Endodermal cell (in vitro differentiated cells): ENCODE measurements around the gene DIPK1B. TPM values are rescaled to one million over a fixed set of nuclear protein-coding genes. Genes with fewer than 3 reads are reported as not detected.
A peak's percentile ranks its signal among the peaks of the same experiment; 100 is the strongest.

Experiments
- DNase-seq: peaks from one replicate; pipeline ENCODE4 v3.0.0-alpha.2; 2017
- H3K27ac ChIP-seq: 2 replicates; pipeline ENCODE4 v1.5.1; 2013; ENCODE audit warnings: mild to moderate bottlenecking, low read depth, low read length, moderate library complexity
- H3K27me3 ChIP-seq: 2 replicates; pipeline ENCODE4 v1.6.1; 2013; ENCODE audit warnings: mild to moderate bottlenecking, low read length, moderate library complexity; ENCODE audit not compliant: insufficient read depth, control insufficient read depth, poor library complexity, severe bottlenecking
- H3K36me3 ChIP-seq: 2 replicates; pipeline ENCODE4 v1.7.0; 2013; ENCODE audit warnings: mild to moderate bottlenecking, low read length, moderate library complexity; ENCODE audit not compliant: control insufficient read depth, insufficient read depth
- H3K4me1 ChIP-seq: one replicate; pipeline ENCODE4 v1.7.0; 2013; ENCODE audit warnings: low read length; ENCODE audit not compliant: control insufficient read depth, insufficient read depth
- H3K4me3 ChIP-seq: 2 replicates; pipeline ENCODE4 v1.5.1; 2013; ENCODE audit warnings: mild to moderate bottlenecking, low read length, moderate library complexity
- H3K9ac ChIP-seq: 2 replicates; pipeline ENCODE4 v1.6.1; 2013; ENCODE audit warnings: mild to moderate bottlenecking, low read length, moderate library complexity; ENCODE audit not compliant: poor library complexity, severe bottlenecking; ENCODE audit errors: extremely low read depth
- H3K9me3 ChIP-seq: 2 replicates; pipeline ENCODE4 v1.6.1; 2013; ENCODE audit warnings: mild to moderate bottlenecking, low read length, moderate library complexity; ENCODE audit not compliant: control insufficient read depth
- H3K27ac Mint-ChIP-seq: 2 replicates; pipeline ENCODE4 v1.8.0; 2020; ENCODE audit warnings: mixed read lengths
- H3K27me3 Mint-ChIP-seq: 2 replicates; pipeline ENCODE4 v1.8.0; 2021; ENCODE audit warnings: mild to moderate bottlenecking, mixed read lengths; ENCODE audit not compliant: insufficient read depth
- H3K36me3 Mint-ChIP-seq: 2 replicates; pipeline ENCODE4 v1.8.0; 2020; ENCODE audit warnings: low read depth, mixed read lengths
- H3K4me1 Mint-ChIP-seq: 2 replicates; pipeline ENCODE4 v1.8.0; 2020; ENCODE audit warnings: mixed read lengths
- H3K4me3 Mint-ChIP-seq: 2 replicates; pipeline ENCODE4 v1.8.0; 2020; ENCODE audit warnings: mild to moderate bottlenecking, moderate library complexity, mixed read lengths
- H3K9me3 Mint-ChIP-seq: 2 replicates; pipeline ENCODE4 v1.8.0; 2020; ENCODE audit warnings: mild to moderate bottlenecking, mixed read lengths
- CTCF ChIP-seq: fragments of 200-600 bp; sonication (generic); conservative IDR thresholded peaks from 2 replicates; pipeline ENCODE4 v1.5.0; 2021; ENCODE audit warnings: antibody characterized with exemption, mild to moderate bottlenecking
- WGBS, 2 experiments: methylation state at CpG; one replicate each; pipeline versions ENCODE4 v1.1.5 to v1.1.7; 2013; ENCODE audit warnings: missing lambda C conversion rate in 2 of 2, mixed read lengths in 1 of 2; ENCODE audit not compliant: insufficient coverage in 1 of 2, insufficient read length in 1 of 2; 5-methylcytosine and 5-hydroxymethylcytosine counted together
- total RNA-seq, 2 donors: library from RNA; stranded (reverse); fragmentation: NEBNext Ultra II Directional in 1 of 2; extraction: Animal tissue kit (Norgen Biotek cat#: 25700) in 1 of 2; gene quantifications; 2 replicates in 1 of 2; 3 replicates in 1 of 2; pipeline ENCODE4 v1.2.1, GENCODE V29; 2021

The DIPK1B gene
- total RNA-seq, 2 donors from 2014 or later: 35.1 to 45.4 TPM

DNA sequence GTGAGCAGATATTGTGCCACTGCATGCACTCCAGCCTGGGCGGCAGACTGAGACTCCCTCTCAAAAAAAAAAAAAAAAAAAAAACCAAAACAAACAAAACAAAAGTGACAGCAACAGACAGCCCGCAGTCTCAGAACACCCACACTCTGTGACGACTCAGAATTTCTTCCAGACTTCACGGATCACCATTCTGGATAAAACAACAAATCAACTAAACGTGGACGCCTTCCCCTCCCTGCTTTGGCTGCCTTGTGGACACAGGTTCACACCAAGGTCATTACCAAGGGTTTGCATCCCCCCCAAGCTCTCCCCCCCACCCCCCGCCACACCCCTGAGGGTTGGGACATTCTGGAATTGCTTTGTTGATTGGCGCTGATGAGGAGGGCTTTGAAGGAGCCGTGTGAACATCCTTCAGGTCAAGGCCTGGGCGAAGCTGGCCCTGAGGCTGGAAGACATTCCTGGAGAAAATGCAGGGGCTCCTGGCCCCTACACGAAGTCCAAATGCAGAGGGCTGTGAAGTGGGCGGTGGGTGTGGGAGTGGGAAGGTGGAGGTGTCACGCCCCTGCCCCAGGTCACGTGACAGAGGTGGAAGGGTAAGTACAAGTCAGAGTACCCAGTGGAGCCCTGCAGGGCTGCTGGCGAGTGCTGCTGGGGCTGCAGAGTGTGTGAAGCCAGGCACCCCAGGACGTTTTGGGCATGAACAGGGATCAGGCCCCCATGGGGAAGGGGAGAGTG lies 20.2 kb downstream of the DIPK1B start:
- 84 to 95% methylated on average over 7 to 16 of the region's 16 CpGs for WGBS, 2 experiments
- Histone ChIP-seq H3K4me1 (peaks cover 3% of the 10 kb centered on the region), H3K27me3 (no peaks in the 10 kb centered on the region), H3K27ac (no peak overlapping the region), H3K36me3 (no peaks in the 10 kb centered on the region), H3K9ac (no peak overlapping the region), H3K4me3 (no peak overlapping the region), H3K9me3 (no peaks in the 10 kb centered on the region)
- TF ChIP-seq CTCF: no peak
- DNase-seq: peak; percentile 57
- Mint-ChIP-seq H3K9me3 (no peaks in the 10 kb centered on the region), H3K4me1 (peaks cover 4% of the 10 kb centered on the region), H3K4me3 (no peak overlapping the region), H3K27ac (no peak overlapping the region), H3K27me3 (peaks cover 6% of the 10 kb centered on the region), H3K36me3 (peaks cover 5% of the 10 kb centered on the region)

GRCh38 chr9:136733611-136734010 lies 21.2 kb downstream of the DIPK1B start:
- Mint-ChIP-seq H3K27ac (no peak overlapping the region), H3K36me3 (peaks cover 5% of the 10 kb centered on the region), H3K4me1 (peaks cover 4% of the 10 kb centered on the region), H3K9me3 (peaks cover under 1% of the 10 kb centered on the region), H3K27me3 (peaks cover 10% of the 10 kb centered on the region), H3K4me3 (no peak overlapping the region)
- WGBS, 2 experiments: 93 to 94% methylated on average over 11 to 12 of the region's 12 CpGs
- Histone ChIP-seq H3K4me1 (peaks cover 3% of the 10 kb centered on the region), H3K9ac (no peak overlapping the region), H3K36me3 (no peaks in the 10 kb centered on the region), H3K9me3 (no peaks in the 10 kb centered on the region), H3K4me3 (no peak overlapping the region), H3K27ac (no peak overlapping the region), H3K27me3 (no peaks in the 10 kb centered on the region)
- no peak for TF ChIP-seq CTCF
- DNase-seq: no peak

DNA sequence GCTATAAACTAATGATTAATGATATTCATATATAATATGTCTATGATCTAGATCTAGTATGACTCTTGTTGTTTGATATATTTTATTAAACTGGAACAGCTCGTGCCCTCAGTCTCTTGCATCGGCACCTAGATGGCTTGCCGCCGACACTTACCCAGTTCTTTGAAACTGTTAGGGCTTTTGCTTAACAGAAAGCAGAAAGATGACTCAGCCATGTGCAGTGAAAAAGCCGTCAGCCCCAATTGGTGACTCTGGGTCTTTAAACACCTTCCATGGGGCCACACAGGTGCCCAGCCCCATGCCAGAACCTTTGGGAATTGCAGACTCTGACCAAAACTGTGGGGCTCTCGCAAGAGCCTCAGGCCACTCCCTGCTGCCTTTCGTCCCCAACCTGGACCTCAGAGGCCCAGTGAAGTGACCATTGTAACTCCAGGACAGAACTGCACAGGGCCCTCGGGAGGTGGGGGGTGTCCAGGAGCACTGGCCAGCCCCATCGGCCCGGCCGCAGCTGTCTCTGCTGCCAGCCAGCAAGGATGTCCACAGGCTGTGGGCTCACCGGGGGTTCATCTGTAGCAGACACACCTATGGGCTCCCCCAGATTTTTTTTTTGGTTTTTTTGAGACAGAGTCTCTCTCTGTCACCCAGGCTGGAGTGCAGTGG lies 22.6 kb downstream of the DIPK1B start:
- Mint-ChIP-seq H3K4me3 (no peak overlapping the region), H3K4me1 (peaks cover 4% of the 10 kb centered on the region), H3K36me3 (peaks cover 5% of the 10 kb centered on the region), H3K27ac (no peak overlapping the region), H3K9me3 (peaks cover 3% of the 10 kb centered on the region), H3K27me3 (peaks cover 6% of the 10 kb centered on the region)
- H3K27ac ChIP-seq: no peak overlapping the region
- no peak for DNase-seq
- no peaks in the 10 kb centered on the region for H3K36me3 ChIP-seq
- no peaks in the 10 kb centered on the region for H3K4me1 ChIP-seq
- no peak for TF ChIP-seq CTCF
- H3K9me3 ChIP-seq: no peaks in the 10 kb centered on the region
- H3K4me3 ChIP-seq: no peak overlapping the region
- whole genome bisulfite sequencing, 2 experiments: 87 to 89% methylated on average over 9 to 12 of the region's 12 CpGs
- H3K9ac ChIP-seq: no peak overlapping the region
- H3K27me3 ChIP-seq: no peaks in the 10 kb centered on the region
